ENCODE results near the gene FGF7. TPM values are rescaled to one million over a fixed set of nuclear protein-coding genes. Genes with fewer than 3 reads are reported as not detected.

FGF7 gene
- total and polyA plus RNA-seq, 12 donors = 0.48 to 14.2 (median 5.2) TPM

GRCh38 chr15:49441816-49442215, 18.8 kb downstream of the FGF7 start:
- WGBS, 4 donors = 86 to 93% (median 91%) methylated on average over 1 of the region's 1 CpG
- H3K9me3 ChIP-seq (replicated peaks in 1 of 3) = no peaks in the 10 kb centered on the region
- no peaks in the 10 kb centered on the region for H3K4me1 ChIP-seq (replicated peaks in 1 of 2)
- no peak for DNase-seq
- no peaks in the 10 kb centered on the region for H3K36me3 ChIP-seq (replicated peaks in 1 of 2)
- H3K4me3 ChIP-seq = no peak overlapping the region
- intact Hi-C loops (cut with DNase I) = no loop called here
- H3K27me3 ChIP-seq = no peaks in the 10 kb centered on the region
- TF ChIP-seq CTCF (IDR thresholded peaks at IDR 0.05) = no peak
- TF ChIP-seq POLR2A (IDR thresholded peaks at IDR 0.05) = no peak
- H3K27ac ChIP-seq = no peak overlapping the region

- H3K4me3 ChIP-seq = no peak overlapping the region
- H3K9me3 ChIP-seq (replicated peaks in 1 of 3) = peaks cover 0 to 6% (median 0%) of the 10 kb centered on the region in 3 donors
- H3K36me3 ChIP-seq (replicated peaks in 1 of 2) = no peaks in the 10 kb centered on the region
- no peaks in the 10 kb centered on the region for H3K4me1 ChIP-seq (replicated peaks in 1 of 2)
- WGBS, 4 donors = 80 to 87% (median 83%) methylated on average over 1 of the region's 1 CpG
- H3K27ac ChIP-seq = no peak overlapping the region
- DNase-seq = no peak
- intact Hi-C loops (cut with DNase I) = no loop called here
- no peak for TF ChIP-seq POLR2A (IDR thresholded peaks at IDR 0.05)
- no peak for TF ChIP-seq CTCF (IDR thresholded peaks at IDR 0.05)
- no peaks in the 10 kb centered on the region for H3K27me3 ChIP-seq
Observed at GRCh38 chr15:49452595-49452994, 29.6 kb downstream of the FGF7 start.

- DNase-seq = no peak
- Histone ChIP-seq H3K4me1 (replicated peaks in 1 of 2) (peaks cover 0 to 5% of the 10 kb centered on the region in 2 donors), H3K27ac (no peak overlapping the region)
Observed at GRCh38 chr15:49456166-49456565, 33.1 kb downstream of the FGF7 start.

GRCh38 chr15:49458145-49458544, 35.1 kb downstream of the FGF7 start:
- peaks cover 0 to 5% of the 10 kb centered on the region in 2 donors for H3K4me1 ChIP-seq (replicated peaks in 1 of 2)
- no peak overlapping the region for H3K4me3 ChIP-seq
- no peak overlapping the region for H3K27ac ChIP-seq
- WGBS, 4 donors = 25 to 31% (median 29%) methylated on average over 2 of the region's 2 CpGs
- no peaks in the 10 kb centered on the region for H3K36me3 ChIP-seq (replicated peaks in 1 of 2)
- no peaks in the 10 kb centered on the region for H3K27me3 ChIP-seq
- intact Hi-C loops (cut with DNase I) = no loop called here
- no peak for DNase-seq
- H3K9me3 ChIP-seq (replicated peaks in 1 of 3) = peaks cover 0 to 6% (median 0%) of the 10 kb centered on the region in 3 donors
- TF ChIP-seq POLR2A (IDR thresholded peaks at IDR 0.05) = no peak

More at GRCh38 chr15:49456166-49456565, 33.1 kb downstream of the FGF7 start:
- Histone ChIP-seq H3K36me3 (replicated peaks in 1 of 2) (no peaks in the 10 kb centered on the region), H3K27me3 (no peaks in the 10 kb centered on the region), H3K9me3 (replicated peaks in 1 of 3) (peaks cover 0 to 6% (median 0%) of the 10 kb centered on the region in 3 donors), H3K4me3 (no peak overlapping the region)
- no peak for TF ChIP-seq POLR2A (IDR thresholded peaks at IDR 0.05)
- TF ChIP-seq CTCF (IDR thresholded peaks at IDR 0.05) = no peak
- intact Hi-C loops (cut with DNase I) = no loop called here

- intact Hi-C loops (cut with DNase I) = no loop called here
- H3K27ac ChIP-seq = no peak overlapping the region
- peaks cover 0 to 6% (median 0%) of the 10 kb centered on the region in 3 donors for H3K9me3 ChIP-seq (replicated peaks in 1 of 3)
- WGBS, 4 donors = 72 to 80% (median 75%) methylated on average over 2 of the region's 2 CpGs
- H3K36me3 ChIP-seq (replicated peaks in 1 of 2) = no peaks in the 10 kb centered on the region
- H3K4me1 ChIP-seq (replicated peaks in 1 of 2) = peaks cover 0 to 5% of the 10 kb centered on the region in 2 donors
- no peaks in the 10 kb centered on the region for H3K27me3 ChIP-seq
- no peak for TF ChIP-seq POLR2A (IDR thresholded peaks at IDR 0.05)
- no peak for TF ChIP-seq CTCF (IDR thresholded peaks at IDR 0.05)
- DNase-seq = no peak
- H3K4me3 ChIP-seq = no peak overlapping the region
Observed at GRCh38 chr15:49460411-49460941, 37.4 kb downstream of the FGF7 start.

Data from adrenal gland (tissue), 12 donors.